ENCODE measurements around the gene SLC49A4.

SLC49A4 gene

DNA sequence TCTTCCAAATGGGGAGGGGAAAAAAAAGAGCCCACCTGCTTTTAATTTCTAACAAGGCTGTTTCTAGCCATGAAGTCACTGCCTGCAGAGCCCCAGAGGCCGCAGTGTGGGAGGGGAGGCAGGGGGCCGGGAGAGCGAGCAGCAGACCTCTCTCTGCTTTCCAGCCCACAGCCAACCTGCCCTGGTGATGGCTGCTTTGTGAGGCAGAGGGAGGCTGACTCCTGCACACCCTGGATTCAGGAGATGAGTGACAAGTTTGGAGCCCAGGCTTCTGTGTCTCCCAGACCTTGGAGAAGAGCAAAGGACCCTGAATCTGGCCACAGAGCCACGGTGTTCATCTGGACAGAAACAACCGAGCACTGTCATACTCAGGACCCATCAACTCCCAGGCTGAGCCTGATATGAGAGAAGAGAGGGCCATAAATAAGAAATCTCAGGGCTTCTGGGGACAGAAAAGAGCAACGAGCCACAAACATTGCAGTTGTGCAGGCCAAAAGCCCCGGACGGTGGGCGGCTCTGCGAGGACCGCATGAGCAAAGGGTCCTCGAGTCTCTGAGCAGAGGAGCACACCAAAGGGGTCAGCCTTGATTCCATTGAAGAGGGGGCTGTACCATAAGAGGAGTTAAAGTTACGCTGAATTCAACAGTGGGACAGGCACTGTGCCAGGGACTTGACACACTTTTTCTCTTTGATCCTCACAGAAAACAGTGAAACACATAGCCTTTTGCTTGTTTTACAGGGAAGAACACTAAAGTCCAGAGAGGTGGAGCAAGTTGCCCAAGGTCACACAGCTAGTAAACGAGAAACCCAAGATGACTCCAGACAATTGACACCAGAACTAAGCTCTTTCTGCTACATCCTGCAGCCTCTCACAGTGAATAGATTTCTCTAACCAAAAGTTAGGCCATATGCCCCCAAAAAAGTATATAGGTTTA lies 135.5 kb downstream of the SLC49A4 start:
- no peak for DNase-seq (ENCODE audit: low spot score)
